Activated T-cell treated with anti-CD3 and anti-CD28 coated beads for 24 hours (primary cell): ENCODE results near the gene TMEM119.
"Not testable (repeated sequence)": the region's sequence is repeated elsewhere in the genome, so short reads cannot be mapped to it uniquely, and the experiment has no call there.

ENCODE experiments used
- DNase-seq: peaks from one replicate; pipeline ENCODE4 v3.0.0-alpha.2; 2020; ENCODE audit warnings: low read depth

TMEM119 gene

DNA sequence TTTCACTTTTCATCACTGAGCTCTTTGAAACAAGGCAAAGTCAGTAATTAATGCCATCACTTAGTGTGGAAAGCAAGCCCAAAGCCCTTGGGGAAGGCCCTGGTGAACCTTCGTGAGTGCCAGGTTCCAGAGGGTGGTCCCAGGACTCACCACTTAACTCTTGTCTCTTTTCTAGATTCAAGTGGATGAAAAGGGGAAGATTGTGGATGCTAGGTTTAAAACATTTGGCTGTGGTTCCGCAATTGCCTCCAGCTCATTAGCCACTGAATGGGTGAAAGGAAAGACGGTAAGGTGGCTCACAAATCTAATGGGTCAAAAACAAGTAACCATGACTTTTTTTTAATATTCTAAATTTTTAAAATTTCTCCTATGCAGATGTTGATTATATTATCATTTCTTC, 32.7 kb downstream of the TMEM119 start:
- DNase-seq = no peak

DNA sequence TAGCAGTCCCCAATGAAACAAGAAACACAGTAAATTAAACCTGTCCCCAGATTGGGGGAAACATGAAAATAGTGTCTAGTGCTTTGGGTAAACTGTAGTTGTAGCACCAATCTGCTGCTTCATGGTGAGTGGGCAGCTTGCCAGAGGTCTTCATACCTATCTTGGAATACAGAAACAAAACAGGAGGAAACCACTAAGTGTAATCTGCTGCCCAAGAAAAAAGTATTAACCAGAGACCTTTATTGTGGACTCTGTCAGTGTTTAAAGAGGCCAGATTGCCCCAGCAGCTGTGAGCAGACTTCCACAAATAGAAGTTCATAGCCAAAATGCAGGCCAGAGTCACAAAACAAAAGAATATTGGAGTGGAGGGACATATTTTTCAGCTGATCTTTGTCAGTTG, 33.2 kb downstream of the TMEM119 start:
- DNase-seq = no peak

DNA sequence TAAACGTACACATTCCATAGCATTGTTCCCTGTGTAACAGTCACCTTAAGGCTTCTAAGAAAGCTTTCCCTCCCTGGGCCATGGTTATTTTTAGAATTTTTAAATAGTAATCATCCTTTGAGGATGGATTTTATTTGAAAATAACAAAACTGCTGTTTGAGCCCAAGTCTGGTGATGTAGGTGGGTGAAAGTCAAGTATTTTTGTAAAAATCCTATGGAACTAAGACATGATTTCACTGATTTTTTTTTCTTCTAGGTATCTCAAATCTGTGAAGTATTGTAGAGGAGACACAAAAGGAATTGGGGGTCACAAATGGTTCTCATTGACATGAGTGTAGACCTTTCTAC, 34.1 kb downstream of the TMEM119 start:
- DNase-seq = no peak

DNA sequence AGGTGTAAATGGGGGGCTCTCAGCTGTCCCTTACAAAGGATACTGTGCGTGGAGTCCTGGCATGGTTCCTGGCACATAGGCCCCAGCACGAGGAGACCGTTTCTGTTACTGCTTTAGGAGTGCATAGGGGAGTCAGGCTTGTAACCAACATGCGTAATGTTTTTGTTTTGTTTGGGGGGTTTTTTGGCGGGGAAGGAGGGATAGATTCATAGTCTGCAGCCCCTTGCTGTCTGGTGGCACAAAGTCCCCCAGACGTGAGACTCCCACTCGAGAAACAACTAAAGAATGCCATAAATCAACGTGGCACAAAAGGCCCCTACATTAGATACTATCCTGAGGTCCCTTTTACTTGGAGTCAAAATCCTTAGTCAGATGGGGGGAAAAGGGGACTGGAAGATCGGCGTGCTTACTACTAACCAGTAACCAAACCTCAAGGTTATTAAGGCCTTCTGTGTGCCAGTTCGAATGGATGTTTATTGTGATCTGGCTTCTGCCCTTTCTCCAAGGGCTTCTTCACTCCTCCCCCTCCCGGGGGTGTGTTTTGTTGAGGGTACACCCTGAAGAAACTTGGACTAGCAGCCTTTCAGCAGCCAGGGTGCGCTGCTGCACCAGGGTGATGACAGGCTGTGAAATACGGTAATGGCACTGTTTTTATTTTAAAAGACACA, 34.6 kb downstream of the TMEM119 start:
- DNase-seq = peak; percentile 83

DNA sequence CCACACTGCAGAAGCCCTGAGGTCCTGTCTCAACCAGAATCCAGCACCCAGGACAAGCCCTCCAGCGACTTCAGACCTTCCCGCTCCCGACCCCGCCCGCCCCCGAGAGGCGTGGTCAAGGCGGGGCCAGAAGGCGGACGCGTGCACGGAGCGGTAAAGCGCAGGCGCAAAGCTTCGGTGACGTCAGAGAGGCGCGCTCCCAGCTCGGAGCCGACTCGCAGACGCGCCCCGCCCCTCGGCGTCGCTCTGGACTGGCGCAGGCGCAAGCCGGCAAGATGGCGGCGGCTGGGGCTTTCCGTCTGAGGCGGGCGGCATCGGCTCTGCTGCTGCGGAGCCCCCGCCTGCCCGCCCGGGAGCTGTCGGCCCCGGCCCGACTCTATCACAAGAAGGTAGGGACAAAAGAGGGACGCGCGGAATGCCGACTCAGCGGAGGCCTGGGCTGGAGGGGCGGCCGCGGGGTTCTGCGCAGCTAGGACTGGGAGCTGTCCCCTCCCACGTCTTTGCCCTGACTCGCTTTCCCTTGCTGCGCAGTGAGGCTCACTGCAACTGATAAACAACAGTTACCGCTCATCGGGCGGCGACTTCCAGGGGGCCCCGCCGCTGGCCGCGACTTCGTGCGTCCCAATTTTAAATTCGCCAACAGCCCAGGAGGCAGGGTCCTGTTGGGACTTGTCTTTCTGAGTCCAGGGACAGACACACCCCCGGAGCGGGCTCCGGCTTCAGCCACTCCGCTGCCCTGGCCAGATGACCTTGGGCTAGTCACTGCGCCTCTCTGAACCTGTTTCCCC, 35.3 kb downstream of the TMEM119 start, which contains the start of gene ISCU:
TSS of gene ISCU (plus strand) at position 249 of the 788 bp plus-strand sequence. CDS start at position 276, 27 bp downstream.
- peak; percentile 99 for DNase-seq

DNA sequence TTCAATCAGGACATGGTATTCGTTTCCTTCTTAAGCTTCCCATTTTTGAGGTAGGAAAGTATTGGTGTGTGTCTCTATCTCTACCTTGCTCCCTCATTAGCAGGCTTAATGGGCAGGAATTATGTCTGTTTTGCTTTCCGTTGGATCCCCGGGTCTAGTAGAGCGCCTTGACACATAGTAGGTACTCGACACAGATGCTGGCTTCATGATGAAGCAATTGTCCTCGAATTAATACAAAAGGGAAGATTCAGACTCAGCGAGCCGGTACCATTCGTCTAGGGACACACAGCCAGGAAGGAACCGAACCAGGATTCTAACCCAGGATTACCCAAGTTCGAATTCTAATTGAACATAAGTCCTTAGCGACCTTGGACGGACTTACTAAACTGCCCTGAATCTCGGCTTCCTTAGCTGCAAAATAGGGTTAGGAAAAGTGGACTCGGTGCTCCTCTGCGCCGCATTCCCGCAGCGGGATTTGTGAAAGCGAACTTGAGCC, 36.0 kb downstream of the TMEM119 start:
- no peak for DNase-seq

DNA sequence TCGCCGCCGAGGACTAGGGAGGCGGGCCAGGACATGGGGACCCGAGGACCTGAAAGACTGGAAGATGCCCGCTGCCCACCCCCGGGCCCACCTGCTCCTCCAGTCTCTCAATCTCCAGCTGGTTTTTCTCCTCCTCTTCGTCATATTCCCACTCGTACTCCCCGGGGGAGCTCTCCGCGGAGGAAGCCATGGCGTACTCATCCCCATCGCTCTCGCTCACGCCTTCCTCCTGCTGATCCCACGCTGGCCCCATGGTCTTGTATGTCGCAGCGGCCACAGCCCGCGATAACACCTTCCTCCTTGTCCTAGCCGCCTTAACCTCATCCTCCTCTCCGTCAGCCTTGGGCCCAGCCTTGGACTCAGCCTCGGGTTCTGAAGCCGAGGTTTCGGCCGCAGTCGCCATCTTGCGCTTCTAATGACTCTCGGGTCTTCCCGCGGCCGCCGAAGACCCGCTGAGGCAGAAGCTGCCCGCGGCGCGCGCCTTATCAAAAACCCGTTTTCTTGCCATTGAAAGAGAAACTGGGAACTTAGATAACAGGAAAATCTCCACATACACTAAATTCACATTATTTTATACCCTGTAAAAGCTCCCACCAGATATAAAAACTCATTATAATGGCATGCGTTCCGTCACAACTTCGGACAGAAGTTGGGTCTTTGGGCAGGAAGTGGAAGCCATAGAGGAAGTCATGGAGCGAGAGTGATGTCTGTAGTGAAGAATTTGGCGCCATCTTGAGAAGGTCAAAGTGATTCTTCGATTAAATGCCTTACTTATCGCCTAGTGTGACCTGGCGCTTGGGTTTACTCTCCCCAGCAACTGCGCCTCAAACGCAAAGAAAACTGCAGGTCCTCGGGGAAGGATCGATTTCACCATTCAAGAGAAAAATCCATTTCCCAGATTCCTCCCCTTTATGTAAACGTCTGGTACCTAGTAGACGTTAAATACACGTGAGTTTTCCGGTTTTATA, 36.8 kb downstream of the TMEM119 start, which contains the start of gene SART3:
TSS of gene SART3 (minus strand) at position 422 of the 968 bp plus-strand sequence. CDS start at position 403, 19 bp downstream.
- DNase-seq = peak; percentile 72

DNA sequence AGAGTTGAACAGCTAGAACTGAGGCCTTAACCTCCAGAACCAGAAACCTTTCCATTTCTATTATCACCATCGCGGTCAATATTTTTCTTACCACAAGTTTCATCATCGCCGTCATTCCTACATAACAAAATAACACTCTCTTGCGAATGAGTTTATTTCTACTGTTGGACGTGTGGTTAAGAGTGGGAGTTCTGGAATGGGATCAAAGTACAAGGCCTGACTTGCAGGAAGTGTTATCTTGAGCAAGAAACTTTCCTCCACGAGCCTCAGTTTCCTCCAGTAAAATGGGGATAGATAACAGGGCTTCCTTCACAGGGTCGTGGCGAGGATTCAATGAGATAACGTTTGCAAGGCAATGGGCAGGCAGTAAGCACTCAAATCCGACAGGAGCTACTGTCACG, 37.6 kb downstream of the TMEM119 start:
- no peak for DNase-seq

DNA sequence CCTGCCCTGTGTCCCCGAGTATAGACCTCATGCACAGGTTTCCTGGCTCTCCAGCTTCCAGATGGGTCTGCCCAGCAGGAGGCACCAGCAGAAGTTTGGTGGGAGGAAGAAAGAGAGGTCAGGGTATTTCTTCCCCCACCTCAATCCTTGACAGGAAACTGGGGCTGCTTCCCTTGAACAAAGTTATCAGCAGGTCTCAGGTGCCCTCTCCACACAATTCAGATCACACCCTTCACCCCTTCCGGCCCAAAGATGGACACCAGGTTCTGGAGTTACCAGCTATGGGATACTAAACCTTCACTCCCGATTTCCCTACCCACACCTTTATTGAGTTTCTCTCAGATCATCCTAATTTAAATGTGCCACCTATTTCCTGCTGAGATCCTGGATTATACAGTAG, 38.1 kb downstream of the TMEM119 start:
- no peak for DNase-seq

DNA sequence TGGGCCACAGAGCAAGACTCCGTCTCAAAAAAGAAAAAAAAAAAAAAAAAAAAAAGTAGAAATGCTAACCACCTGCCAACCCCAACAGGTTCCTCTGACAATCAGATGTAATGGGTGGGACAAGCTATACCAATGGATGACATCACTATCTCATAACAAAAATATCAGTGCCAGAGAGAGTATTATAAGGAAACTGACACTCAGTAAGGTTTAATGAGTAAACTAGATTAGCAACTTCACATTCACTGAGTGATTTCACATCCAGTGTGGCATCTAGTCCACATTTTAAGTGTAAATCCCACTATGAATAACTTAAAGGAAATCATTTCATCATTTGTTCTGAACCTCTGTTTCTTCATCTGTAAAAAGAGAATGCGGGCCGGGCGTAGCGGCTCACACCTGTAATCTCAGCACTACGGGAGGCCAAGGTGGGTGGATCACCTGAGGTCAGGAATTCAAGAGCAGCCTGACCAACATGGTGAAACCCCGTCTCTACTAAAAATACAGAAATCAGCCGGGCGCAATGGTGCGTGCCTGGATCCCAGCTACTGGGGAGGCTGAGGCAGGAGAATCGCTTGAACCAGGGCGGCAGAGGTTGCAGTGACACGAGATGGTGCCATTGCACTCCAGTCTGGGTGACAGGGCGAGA, 38.8 kb downstream of the TMEM119 start:
- no peak for DNase-seq

DNA sequence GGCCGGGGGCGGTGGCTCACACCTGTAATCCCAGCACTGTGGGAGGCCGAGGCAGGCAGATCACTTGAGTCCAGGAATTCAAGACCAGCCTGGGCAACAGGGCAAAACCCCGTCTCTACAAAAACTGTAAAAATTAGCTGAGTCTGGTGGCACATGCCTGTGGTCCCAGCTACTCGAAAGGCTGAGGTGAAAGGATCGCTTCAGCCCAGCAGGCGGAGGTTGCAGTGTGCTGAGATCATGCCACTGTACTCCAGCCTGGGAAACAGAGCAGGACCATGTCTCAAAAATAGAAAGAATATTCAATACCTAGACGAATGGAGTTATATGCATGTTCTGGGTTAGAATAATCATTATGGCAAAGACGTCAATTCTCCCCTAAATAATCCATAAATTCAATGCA, 42.5 kb downstream of the TMEM119 start:
- DNase-seq = not testable (repeated sequence)

DNA sequence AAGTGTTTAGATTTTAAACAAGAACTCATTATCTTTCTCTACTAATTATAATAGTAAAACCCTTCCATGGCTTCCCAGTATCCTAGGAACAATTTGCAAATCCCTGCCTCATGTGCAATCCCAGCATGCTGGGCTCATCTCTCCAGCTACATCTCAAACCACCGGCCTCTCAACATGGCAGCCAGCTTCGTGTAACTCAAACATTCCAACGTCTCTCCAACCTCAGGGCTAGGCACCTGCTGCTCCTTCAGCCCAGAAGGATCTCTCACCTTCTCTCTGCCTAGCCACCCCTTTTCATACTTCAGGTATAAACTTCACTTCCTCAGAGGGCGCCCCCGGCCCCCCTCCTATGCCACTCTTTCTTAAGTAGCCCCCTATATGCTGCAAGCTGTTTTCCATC, 44.1 kb downstream of the TMEM119 start:
- DNase-seq = no peak

DNA sequence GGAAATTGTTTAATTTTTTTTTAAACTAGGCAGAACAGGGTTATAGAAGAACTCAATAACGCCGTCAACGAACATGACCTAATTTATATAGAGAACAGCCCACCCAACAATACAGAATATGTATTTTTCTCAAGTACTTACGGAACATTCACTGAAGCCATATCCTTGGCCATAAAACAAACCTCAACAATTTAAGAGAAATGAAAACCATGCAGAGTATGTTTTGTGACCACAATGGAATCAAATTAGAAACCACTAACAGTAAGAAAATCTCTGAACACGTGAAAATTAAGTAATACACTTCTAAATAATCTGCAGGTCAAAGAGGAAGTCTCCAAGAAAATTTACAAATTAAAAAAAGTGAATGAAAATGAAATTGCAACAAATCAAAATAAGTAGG, 46.3 kb downstream of the TMEM119 start:
- DNase-seq = no peak

DNA sequence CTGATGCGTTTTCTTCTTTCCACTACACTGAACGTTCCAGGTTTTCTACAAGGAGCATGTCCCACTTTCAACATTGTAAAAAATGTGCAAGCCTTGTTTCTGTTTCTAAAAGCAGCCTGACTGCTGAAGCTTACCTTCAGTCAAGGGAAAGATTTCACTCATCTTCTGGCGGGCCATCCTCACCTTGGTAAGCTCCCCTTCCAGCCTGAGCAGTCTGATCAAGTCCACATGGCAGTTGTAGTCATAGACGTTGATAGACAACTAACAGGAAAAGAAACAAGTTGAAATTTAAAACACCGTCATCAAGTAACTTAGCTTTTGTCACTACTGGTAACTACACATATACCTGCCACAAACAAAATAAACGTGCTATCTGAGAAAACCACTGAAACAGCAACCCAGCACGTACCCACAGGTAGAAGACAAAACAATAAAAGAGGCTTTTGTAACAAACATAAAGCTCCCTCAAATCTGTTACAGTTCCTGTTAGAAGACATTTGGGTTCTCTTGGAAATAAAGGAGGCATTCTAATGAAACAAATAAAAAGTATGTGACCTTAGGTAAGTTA, 48.8 kb downstream of the TMEM119 start:
- DNase-seq = no peak

DNA sequence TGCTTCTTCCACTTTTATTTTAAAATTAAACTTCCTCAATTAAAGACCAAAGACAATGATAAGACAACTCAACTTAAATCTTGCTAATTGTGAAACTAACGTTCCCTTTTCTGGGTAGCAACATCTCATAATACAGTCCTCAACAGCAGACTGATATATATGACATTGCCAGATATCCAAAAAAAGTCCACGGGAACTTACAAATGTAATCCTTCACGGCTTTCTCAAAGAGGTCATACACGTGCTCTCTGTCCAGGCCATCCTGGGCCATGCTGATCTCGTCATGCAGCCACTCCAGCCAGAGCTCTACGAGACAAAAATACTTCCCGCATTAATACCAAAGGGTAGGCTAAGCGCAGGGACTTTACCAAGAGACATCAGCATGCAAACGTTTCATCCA, 50.2 kb downstream of the TMEM119 start:
- no peak for DNase-seq

DNA sequence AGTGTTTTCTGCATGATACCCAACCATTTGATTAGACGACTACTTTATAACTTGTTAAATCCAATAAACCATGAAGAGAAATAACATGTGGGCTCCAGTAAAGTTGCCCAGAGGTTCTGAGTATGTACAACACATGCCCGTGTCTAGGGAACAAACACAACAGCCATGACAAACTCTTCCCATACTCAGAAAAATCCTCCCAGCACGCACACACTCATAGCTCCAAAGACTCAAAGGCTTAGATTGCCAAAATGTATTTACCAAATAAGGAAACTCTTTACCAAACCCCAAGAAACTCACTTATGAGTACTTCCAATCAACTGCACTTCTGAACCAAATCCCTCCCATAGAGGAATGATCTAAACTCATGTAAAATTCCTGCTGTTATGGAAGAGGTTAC, 54.2 kb downstream of the TMEM119 start:
- DNase-seq = no peak

DNA sequence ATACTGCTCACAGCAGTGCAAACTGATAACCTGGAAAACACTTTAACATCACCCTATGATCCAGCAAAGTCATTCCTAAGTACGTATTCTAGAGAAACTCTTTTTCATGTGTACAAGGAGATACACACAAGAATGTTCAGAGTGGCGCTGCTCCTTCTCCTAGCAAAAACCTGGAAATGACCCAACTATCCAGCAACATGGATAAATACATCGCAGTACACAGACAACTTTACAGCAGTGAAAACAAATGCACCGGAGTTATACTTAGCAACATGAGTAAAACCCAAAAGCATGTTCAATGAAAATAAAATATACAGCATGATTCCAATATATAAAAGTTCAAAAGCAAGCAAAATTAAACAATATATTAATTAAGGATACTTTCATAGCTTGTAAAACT, 55.6 kb downstream of the TMEM119 start:
- no peak for DNase-seq
